Adipocyte (in vitro differentiated cells): Measurements from ENCODE around the gene MPHOSPH6.
A peak's percentile ranks its signal among the peaks of the same experiment; 100 is the strongest.

Source experiments
- DNase-seq: peaks from one replicate; pipeline ENCODE4 v3.0.0-alpha.2; 2015; ENCODE audit warnings: low read depth
- H3K27me3 ChIP-seq: replicated peaks from 2 replicates; pipeline ENCODE4 v1.7.0; 2013; ENCODE audit warnings: mild to moderate bottlenecking, low read length, moderate library complexity; ENCODE audit not compliant: control insufficient read depth, insufficient read depth
- H3K36me3 ChIP-seq: 2 replicates; pipeline ENCODE4 v1.7.0; 2013; ENCODE audit warnings: low read length, mild to moderate bottlenecking, moderate library complexity; ENCODE audit not compliant: control insufficient read depth, insufficient read depth, severe bottlenecking
- H3K4me1 ChIP-seq: 2 replicates; pipeline ENCODE4 v1.7.0; 2013; ENCODE audit warnings: mild to moderate bottlenecking, low read length, moderate library complexity; ENCODE audit not compliant: control insufficient read depth, insufficient read depth
- H3K4me3 ChIP-seq: 2 replicates; pipeline ENCODE4 v1.7.0; 2013; ENCODE audit warnings: mild to moderate bottlenecking, low read length, moderate library complexity
- H3K9ac ChIP-seq: 2 replicates; pipeline ENCODE4 v1.7.0; 2013; ENCODE audit warnings: mild to moderate bottlenecking, low read length, moderate library complexity
- H3K9me3 ChIP-seq: 2 replicates; pipeline ENCODE4 v1.7.0; 2013; ENCODE audit warnings: mild to moderate bottlenecking, low read length, moderate library complexity; ENCODE audit not compliant: control insufficient read depth

The MPHOSPH6 gene

DNA sequence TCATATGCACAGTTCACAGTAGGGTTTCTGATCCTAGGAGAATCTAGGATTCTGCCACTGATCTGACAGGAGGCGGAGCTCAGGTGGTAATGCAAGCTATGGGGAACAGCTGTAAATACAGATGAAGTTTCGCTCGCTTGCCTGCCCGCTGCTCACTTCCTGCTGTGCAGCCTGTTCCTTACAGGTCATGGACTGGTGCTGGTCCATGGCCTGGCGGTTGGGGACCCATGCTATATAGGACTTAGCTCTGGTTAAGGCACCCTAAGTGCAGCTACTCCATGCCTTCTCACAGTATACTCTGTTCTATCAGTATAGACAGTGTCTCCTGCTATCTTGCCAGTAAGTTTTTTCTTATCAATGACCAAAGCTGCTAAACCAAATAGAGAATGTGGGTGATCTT, 2.4 kb downstream of the MPHOSPH6 start:
- DNase-seq = no peak
- H3K27me3 ChIP-seq = peaks cover under 1% of the 10 kb centered on the region
- H3K36me3 ChIP-seq = peaks cover 29% of the 10 kb centered on the region
- no peaks in the 10 kb centered on the region for H3K9me3 ChIP-seq
- H3K9ac ChIP-seq = no peak overlapping the region
- no peak overlapping the region for H3K4me3 ChIP-seq
- peaks cover 8% of the 10 kb centered on the region for H3K4me1 ChIP-seq

DNA sequence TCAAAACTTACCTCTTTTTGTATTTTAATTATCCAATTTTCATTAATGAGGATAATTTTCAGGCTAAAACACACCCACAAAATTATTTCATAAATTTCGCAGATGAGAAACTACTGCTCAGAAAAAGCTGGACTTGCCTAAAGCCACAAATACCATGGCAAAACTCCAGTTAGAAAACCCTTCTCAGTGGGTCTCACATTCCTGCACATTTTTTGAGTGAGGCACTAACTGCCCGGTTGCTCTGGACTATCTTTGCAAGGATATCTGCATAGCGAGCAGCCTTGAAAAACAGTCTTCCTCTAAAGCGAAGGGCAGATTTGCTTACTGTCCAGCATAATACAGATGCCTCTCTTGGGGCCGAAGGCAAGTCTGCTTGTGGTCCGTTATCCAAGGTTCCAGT, 9.8 kb downstream of the MPHOSPH6 start:
- no peak overlapping the region for H3K9ac ChIP-seq
- DNase-seq = no peak
- peaks cover 16% of the 10 kb centered on the region for H3K4me1 ChIP-seq
- H3K9me3 ChIP-seq = no peaks in the 10 kb centered on the region
- peaks cover 50% of the 10 kb centered on the region for H3K36me3 ChIP-seq
- H3K4me3 ChIP-seq = no peak overlapping the region
- no peaks in the 10 kb centered on the region for H3K27me3 ChIP-seq

DNA sequence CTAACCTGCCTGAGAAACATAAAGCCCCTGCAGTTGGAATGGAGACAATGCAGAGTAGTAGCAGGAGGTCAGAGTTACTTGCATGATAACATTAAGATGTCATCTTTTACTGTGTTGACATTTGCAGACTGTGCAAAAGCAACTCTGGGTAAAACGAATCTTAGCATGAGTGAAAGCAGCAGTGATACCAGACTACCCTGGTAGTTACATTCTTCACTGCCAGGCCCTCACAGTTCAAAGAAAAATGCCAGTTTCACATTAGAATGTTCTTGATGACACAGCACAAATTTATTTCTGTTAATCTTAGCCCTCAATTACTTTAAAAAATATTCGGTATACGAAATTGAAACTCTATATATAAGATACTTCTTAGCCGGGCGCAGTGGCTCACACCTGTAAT, 12.2 kb downstream of the MPHOSPH6 start:
- H3K4me3 ChIP-seq = peak overlapping the region; percentile 42
- H3K9me3 ChIP-seq = no peaks in the 10 kb centered on the region
- peak; percentile 10 for DNase-seq
- peaks cover 44% of the 10 kb centered on the region for H3K36me3 ChIP-seq
- peaks cover 16% of the 10 kb centered on the region for H3K4me1 ChIP-seq
- H3K27me3 ChIP-seq = no peaks in the 10 kb centered on the region
- H3K9ac ChIP-seq = peak overlapping the region; percentile 56

DNA sequence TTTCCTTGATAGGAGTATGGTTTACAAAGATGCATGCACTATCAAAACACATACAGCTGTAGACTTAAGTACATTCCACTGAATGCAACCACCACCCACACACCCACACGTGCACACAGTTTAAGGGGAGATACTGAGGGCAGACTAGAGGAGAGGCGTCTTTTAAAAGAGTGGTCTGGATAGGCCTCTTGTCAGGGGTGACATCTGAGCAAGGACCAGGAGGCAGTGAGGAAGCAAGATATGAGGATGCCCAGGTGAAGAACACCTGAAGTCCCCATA, 12.6 kb downstream of the MPHOSPH6 start:
- DNase-seq = no peak
- H3K9me3 ChIP-seq = no peaks in the 10 kb centered on the region
- peak overlapping the region; percentile 56 for H3K9ac ChIP-seq
- peak overlapping the region; percentile 42 for H3K4me3 ChIP-seq
- H3K36me3 ChIP-seq = peaks cover 40% of the 10 kb centered on the region
- H3K4me1 ChIP-seq = peaks cover 16% of the 10 kb centered on the region
- no peaks in the 10 kb centered on the region for H3K27me3 ChIP-seq

DNA sequence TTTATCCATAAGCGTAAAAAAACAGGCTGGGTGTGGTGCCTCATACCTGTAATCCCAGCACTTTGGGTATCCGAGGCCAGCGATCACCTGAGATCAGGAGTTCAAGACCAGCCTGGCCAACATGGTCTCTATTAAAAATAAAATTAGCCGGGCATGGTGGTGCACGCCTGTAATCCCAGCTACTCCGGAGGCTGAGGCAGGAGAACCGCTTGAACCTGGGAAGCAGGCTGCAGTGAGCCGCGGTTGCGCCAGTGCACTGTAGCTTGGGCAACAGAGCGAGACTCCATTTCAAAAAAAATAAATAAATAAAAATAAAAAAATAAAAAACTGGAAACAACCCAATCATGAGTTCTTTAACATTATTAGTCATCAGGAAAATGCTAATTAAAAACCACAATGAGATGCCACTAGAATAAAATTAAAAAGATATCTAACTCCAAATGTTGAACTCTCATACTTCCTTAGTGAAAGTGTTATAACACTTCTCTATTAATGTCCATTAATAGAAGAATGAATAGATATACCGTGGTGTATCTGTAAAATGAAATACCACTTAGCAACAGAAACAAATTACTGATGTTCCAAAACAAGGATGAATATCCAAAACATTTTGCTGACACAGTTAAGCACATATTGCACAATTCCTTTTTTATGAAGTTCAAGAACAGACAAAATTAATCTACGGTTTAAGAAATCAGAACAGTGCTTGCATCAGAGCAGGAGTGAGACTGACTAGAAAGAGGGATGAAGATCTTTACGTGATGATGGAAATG, 13.1 kb downstream of the MPHOSPH6 start:
- Histone ChIP-seq H3K4me1 (peaks cover 16% of the 10 kb centered on the region), H3K4me3 (peak overlapping the region; percentile 42), H3K9me3 (no peaks in the 10 kb centered on the region), H3K27me3 (no peaks in the 10 kb centered on the region), H3K9ac (peak overlapping the region; percentile 56), H3K36me3 (peaks cover 35% of the 10 kb centered on the region)
- peak; percentile 76 for DNase-seq

DNA sequence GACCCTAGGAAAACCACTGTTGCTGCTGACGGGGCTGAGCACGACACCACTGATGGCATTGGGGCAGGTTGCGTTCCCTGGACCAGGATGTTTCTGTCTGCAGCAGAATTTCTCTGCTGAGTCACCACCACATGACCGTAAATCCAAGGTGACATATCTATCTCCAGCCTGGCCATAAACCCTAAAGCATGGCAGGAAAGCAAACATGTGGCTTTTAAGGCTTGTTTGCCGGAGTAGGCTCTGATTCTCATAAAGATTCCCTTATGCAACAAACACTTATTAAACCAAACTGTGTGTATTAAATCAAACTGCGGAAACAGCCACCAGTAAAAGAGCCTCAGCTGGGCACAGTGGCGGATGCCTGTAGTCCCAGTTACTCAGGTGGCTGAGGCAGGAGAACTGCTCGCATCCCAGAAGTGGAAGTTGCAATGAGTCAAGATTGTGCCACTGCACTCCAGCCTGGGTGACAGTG, 17.3 kb downstream of the MPHOSPH6 start:
- Histone ChIP-seq H3K9me3 (no peaks in the 10 kb centered on the region), H3K4me3 (no peak overlapping the region), H3K27me3 (no peaks in the 10 kb centered on the region), H3K9ac (no peak overlapping the region), H3K36me3 (peaks cover 33% of the 10 kb centered on the region), H3K4me1 (peaks cover 12% of the 10 kb centered on the region)
- no peak for DNase-seq

DNA sequence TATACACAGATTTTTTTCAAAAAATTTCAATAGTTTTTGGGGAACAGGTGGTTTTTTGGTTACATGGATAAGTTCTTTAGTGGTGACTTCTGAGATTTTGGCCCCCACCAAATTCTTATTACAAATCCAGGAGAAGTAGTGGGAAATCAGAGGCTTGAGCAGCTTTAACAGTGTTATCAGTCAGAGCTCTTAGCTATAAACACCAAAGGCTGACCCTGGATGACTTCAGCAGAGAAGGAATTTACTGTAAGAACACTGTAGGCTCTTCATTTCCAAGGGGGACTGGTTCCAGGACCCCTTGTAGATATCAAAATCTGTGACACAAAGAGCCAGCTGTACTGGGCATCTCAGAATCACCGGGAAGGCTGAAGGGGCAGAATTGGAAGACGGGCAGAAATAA, 17.8 kb downstream of the MPHOSPH6 start:
- Histone ChIP-seq H3K4me3 (no peak overlapping the region), H3K9ac (no peak overlapping the region), H3K9me3 (no peaks in the 10 kb centered on the region), H3K36me3 (peaks cover 38% of the 10 kb centered on the region), H3K27me3 (no peaks in the 10 kb centered on the region), H3K4me1 (peaks cover 7% of the 10 kb centered on the region)
- no peak for DNase-seq

DNA sequence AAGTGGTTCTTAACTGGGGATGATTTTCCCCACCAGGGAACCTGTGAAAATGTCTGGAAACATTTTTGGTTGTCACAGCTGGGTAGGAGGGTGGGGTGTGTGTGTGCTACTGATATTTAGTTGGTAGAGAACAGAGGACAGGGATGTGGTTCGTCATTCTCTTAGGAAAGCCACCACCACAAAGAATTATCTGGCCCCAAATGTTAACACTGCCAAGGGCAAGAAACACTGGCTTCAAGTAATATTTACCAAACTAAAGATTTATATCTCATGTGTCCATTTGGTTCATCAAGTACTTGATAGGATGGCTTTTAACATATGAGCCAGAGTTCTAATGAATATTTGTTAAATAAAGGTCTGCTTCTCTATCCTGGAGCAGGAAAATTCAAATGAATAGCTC, 19.5 kb downstream of the MPHOSPH6 start:
- Histone ChIP-seq H3K9me3 (no peaks in the 10 kb centered on the region), H3K9ac (no peak overlapping the region), H3K36me3 (peaks cover 46% of the 10 kb centered on the region), H3K4me3 (no peak overlapping the region), H3K4me1 (no peaks in the 10 kb centered on the region), H3K27me3 (no peaks in the 10 kb centered on the region)
- DNase-seq = no peak

DNA sequence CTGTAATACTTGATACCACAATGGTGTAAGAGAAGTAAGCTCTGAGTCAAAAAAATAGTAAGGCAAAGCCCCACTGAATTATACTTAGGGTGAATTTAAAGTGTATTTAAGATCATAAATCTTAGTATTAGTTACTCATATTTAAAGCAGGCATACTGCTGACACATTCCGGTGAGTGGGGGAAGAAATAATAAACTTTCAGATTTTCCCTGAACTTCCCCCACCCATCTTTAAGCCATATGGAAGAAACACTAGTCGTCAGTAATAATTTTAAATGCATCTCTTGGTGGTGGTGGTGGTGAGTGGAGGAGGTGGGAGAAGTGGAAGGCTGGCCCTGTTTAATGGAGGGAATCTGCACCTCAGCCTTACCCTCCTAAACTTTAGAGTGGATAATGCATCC, 20.5 kb downstream of the MPHOSPH6 start:
- Histone ChIP-seq H3K27me3 (no peaks in the 10 kb centered on the region), H3K9me3 (no peaks in the 10 kb centered on the region), H3K36me3 (peaks cover 40% of the 10 kb centered on the region)

DNA sequence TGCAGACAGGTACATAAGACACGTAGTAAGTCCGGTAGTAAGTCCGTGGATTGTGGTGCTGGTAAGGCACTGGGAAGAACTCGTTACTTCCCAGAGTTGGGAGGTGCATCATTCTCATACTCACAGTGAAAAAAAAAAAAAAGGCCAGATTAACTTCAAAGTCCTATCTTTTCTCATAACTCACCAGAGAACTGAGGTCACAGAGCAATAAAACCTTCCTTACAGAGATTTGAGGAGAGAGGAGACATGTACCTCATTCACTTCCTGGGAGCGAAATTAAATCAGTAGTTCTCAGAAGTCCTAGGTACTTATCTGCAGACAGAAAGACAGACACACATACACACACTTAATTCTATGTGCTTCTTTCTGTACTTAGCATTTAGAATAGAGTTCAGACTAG, 22.5 kb downstream of the MPHOSPH6 start:
- Histone ChIP-seq H3K36me3 (peaks cover 35% of the 10 kb centered on the region), H3K4me3 (no peak overlapping the region)
- DNase-seq = no peak

More for the DNA sequence above, 20.5 kb downstream of the MPHOSPH6 start:
- H3K4me3 ChIP-seq = no peak overlapping the region
- DNase-seq = no peak
- H3K9ac ChIP-seq = no peak overlapping the region
- no peaks in the 10 kb centered on the region for H3K4me1 ChIP-seq

DNA sequence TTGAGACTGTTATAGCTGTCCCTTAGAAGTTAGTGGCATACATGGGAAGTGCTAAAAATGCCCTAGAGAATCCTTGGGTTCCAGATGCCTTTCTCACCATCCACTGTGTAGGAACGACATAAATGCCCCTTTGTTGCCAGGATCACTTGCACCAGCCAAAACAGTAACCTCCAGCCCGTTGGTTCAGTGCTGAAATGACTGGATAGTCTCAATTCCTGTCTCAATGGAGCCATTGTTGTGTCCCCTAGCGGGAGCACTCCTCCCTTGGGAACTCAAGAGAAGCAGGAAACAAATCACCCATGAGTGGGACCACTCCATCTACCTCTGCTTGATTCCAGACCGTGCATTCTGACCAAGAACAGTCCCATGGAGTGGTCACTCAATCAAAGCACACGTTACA, 23.1 kb downstream of the MPHOSPH6 start:
- no peak for DNase-seq
- H3K36me3 ChIP-seq = peaks cover 35% of the 10 kb centered on the region
- H3K4me3 ChIP-seq = no peak overlapping the region
- H3K27me3 ChIP-seq = no peaks in the 10 kb centered on the region
- no peak overlapping the region for H3K9ac ChIP-seq
- no peaks in the 10 kb centered on the region for H3K9me3 ChIP-seq
- H3K4me1 ChIP-seq = no peaks in the 10 kb centered on the region

More for the DNA sequence above, 22.5 kb downstream of the MPHOSPH6 start:
- Histone ChIP-seq H3K9ac (no peak overlapping the region), H3K9me3 (no peaks in the 10 kb centered on the region), H3K4me1 (no peaks in the 10 kb centered on the region), H3K27me3 (no peaks in the 10 kb centered on the region)

DNA sequence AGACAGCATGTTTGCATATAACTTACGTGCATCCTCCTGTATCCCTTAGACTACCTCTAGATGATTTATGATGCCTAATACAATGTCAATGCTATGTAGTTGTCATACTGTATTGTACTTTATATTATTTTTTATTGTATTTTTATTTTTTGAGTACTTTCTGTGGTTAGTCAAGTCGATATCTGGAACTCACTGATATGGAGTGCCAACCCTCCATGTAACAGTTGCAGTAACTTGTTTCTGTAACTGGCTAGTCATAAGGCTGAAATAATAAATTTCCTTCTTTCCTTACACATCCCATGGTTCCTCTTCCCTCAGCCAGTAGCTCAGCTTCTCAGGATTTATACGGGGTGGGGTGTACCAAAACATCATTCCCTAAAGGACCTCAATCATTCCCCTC, 23.5 kb downstream of the MPHOSPH6 start:
- DNase-seq = no peak
- Histone ChIP-seq H3K9ac (no peak overlapping the region), H3K27me3 (no peaks in the 10 kb centered on the region), H3K4me3 (no peak overlapping the region), H3K36me3 (peaks cover 35% of the 10 kb centered on the region), H3K9me3 (no peaks in the 10 kb centered on the region), H3K4me1 (no peaks in the 10 kb centered on the region)
